ENCODE results near the gene RNF181.
"Not testable (repeated sequence)": the region's sequence is repeated elsewhere in the genome, so short reads cannot be mapped to it uniquely, and the experiment has no call there.

RNF181 gene

GRCh38 chr2:85577063-85577385 lies 18.5 kb upstream of the RNF181 start:
- no peak overlapping the region for H3K4me3 ChIP-seq (ENCODE audit: low read depth, low read length)

- peak within 1 kb of the TSS; percentile 31 for H3K4me3 ChIP-seq (ENCODE audit: low read depth, low read length)
Measured at GRCh38 chr2:85577386-85578242, 17.9 kb upstream of the RNF181 start, which contains the start of gene VAMP8. VAMP8 (plus strand) TSS chr2:85577586; CDS start chr2:85577647, 61 bp downstream.

- peak overlapping the region; percentile 31 for H3K4me3 ChIP-seq (ENCODE audit: low read depth, low read length)
Measured at GRCh38 chr2:85578243-85579180, 17.0 kb upstream of the RNF181 start.

GRCh38 chr2:85579266-85579935 lies 16.1 kb upstream of the RNF181 start:
- no peak overlapping the region for H3K4me3 ChIP-seq (ENCODE audit: low read depth, low read length)

- no peak overlapping the region for H3K4me3 ChIP-seq (ENCODE audit: low read depth, low read length)
Measured at GRCh38 chr2:85580206-85580605, 15.3 kb upstream of the RNF181 start.

- H3K4me3 ChIP-seq (ENCODE audit: low read depth, low read length), result no peak overlapping the region
Measured at GRCh38 chr2:85582492-85582891, 13.1 kb upstream of the RNF181 start.

GRCh38 chr2:85583667-85584353 lies 11.7 kb upstream of the RNF181 start:
- H3K4me3 ChIP-seq (ENCODE audit: low read depth, low read length), result peak overlapping the region; percentile 21

GRCh38 chr2:85584354-85584856 lies 11.1 kb upstream of the RNF181 start, which contains the start of gene VAMP5:
VAMP5 (plus strand) TSS chr2:85584431; CDS start chr2:85584491, 60 bp downstream.
- H3K4me3 ChIP-seq (ENCODE audit: low read depth, low read length), result peak within 1 kb of the TSS; percentile 29

- H3K4me3 ChIP-seq (ENCODE audit: low read depth, low read length), result peak overlapping the region; percentile 29
Measured at GRCh38 chr2:85584857-85585780, 10.4 kb upstream of the RNF181 start.

- no peak overlapping the region for H3K4me3 ChIP-seq (ENCODE audit: low read depth, low read length)
Measured at GRCh38 chr2:85585781-85586105, 9.8 kb upstream of the RNF181 start.

GRCh38 chr2:85588236-85588635 lies 7.3 kb upstream of the RNF181 start:
- H3K4me3 ChIP-seq (ENCODE audit: low read depth, low read length), result no peak overlapping the region

- no peak overlapping the region for H3K4me3 ChIP-seq (ENCODE audit: low read depth, low read length)
Measured at GRCh38 chr2:85588645-85589044, 6.9 kb upstream of the RNF181 start.

- no peak overlapping the region for H3K4me3 ChIP-seq (ENCODE audit: low read depth, low read length)
Measured at GRCh38 chr2:85589181-85589580, 6.4 kb upstream of the RNF181 start.

- no peak overlapping the region for H3K4me3 ChIP-seq (ENCODE audit: low read depth, low read length)
Measured at GRCh38 chr2:85589982-85590791, 5.4 kb upstream of the RNF181 start.

GRCh38 chr2:85590950-85591349 lies 4.6 kb upstream of the RNF181 start:
- H3K4me3 ChIP-seq (ENCODE audit: low read depth, low read length), result no peak overlapping the region

GRCh38 chr2:85591563-85591962 lies 4.0 kb upstream of the RNF181 start:
- no peak overlapping the region for H3K4me3 ChIP-seq (ENCODE audit: low read depth, low read length)

GRCh38 chr2:85592299-85592698 lies 3.2 kb upstream of the RNF181 start:
- H3K4me3 ChIP-seq (ENCODE audit: low read depth, low read length), result not testable (repeated sequence)

GRCh38 chr2:85593023-85593422 lies 2.5 kb upstream of the RNF181 start:
- no peak overlapping the region for H3K4me3 ChIP-seq (ENCODE audit: low read depth, low read length)

All from iPS-11a (cell line).